GM12878 (cell line): ENCODE results near the gene AJM1.

ENCODE experiments used
- BRCA1 ChIP-seq: IDR thresholded peaks from 2 replicates; pipeline ENCODE4 v1.6.1; 2011; ENCODE audit warnings: low read depth, low read length, improper control_type of control experiment
- CEBPB ChIP-seq, 2 experiments: fragments of 150-350 bp in 1 of 2; IDR thresholded peaks; 2 replicates each; pipeline ENCODE4 v1.6.1; 2012 to 2014; ENCODE audit warnings: low read depth in 2 of 2, low read length in 2 of 2, borderline replicate concordance in 1 of 2, inconsistent platforms in 1 of 2
- EP300 ChIP-seq, 2 experiments: fragments of 150-350 bp in 1 of 2; IDR thresholded peaks; 2 replicates each; pipeline ENCODE4 v1.6.1; 2011 to 2012; ENCODE audit warnings: low read depth in 2 of 2, low read length in 2 of 2, borderline replicate concordance in 1 of 2, improper control_type of control experiment in 1 of 2, inconsistent platforms in 1 of 2; ENCODE audit not compliant: control insufficient read depth in 1 of 2
- POLR2A ChIP-seq: IDR thresholded peaks from 2 replicates; pipeline ENCODE4 v1.6.1; 2011; ENCODE audit warnings: low read depth, mild to moderate bottlenecking, low read length
- POLR2AphosphoS5 ChIP-seq: IDR thresholded peaks from 2 replicates; pipeline ENCODE4 v1.6.1; 2011; ENCODE audit warnings: mild to moderate bottlenecking, low read length, inconsistent platforms
- SMC3 ChIP-seq: IDR thresholded peaks from 2 replicates; pipeline ENCODE4 v1.6.1; 2011; ENCODE audit warnings: low read length, improper control_type of control experiment, borderline replicate concordance
- SP1 ChIP-seq: IDR thresholded peaks from one replicate; pipeline ENCODE4 v1.6.1; 2011; ENCODE audit warnings: low read depth, low read length
- SUZ12 ChIP-seq: fragments of 200-600 bp; sonication (generic); IDR thresholded peaks from one replicate; pipeline ENCODE4 v1.6.1; 2018; ENCODE audit warnings: antibody characterized with exemption, mild to moderate bottlenecking; ENCODE audit not compliant: unreplicated experiment
- TF ChIP-seq, protein P1 (sequence below), 3 experiments: IDR thresholded peaks in 2 of 3; conservative IDR thresholded peaks in 1 of 3; 2 replicates each; pipeline ENCODE4 v1.5.1; 2011; ENCODE audit warnings: low read depth in 3 of 3, low read length in 3 of 3, mild to moderate bottlenecking in 3 of 3, control low read depth in 2 of 3, moderate library complexity in 2 of 3, inconsistent platforms in 1 of 3, mixed read lengths in 1 of 3; ENCODE audit not compliant: control insufficient read depth in 2 of 3, insufficient read depth in 1 of 3; ENCODE audit errors: extremely low read depth in 1 of 3

DNA sequence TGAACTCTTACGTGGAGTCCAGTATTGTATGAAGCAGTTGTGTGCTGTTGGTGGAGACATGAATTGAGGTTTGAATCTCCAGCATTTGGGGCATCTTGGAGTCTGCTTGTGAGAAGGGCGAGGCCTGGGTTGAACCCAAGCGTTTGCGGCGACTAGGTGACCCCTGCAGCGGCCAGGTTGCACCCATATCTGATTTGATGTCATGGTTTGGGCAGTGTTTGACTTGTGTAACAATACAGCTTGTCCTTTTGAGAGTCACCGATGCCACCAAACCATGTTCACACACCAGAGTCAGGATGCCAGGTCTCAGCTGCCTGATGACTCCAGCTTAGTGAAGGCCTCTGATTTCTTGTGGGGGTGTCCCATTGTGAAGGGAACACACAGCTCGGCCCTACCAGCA lies 46.2 kb downstream of the AJM1 start:
- no peak for TF ChIP-seq BRCA1
- TF ChIP-seq, protein P1, sequence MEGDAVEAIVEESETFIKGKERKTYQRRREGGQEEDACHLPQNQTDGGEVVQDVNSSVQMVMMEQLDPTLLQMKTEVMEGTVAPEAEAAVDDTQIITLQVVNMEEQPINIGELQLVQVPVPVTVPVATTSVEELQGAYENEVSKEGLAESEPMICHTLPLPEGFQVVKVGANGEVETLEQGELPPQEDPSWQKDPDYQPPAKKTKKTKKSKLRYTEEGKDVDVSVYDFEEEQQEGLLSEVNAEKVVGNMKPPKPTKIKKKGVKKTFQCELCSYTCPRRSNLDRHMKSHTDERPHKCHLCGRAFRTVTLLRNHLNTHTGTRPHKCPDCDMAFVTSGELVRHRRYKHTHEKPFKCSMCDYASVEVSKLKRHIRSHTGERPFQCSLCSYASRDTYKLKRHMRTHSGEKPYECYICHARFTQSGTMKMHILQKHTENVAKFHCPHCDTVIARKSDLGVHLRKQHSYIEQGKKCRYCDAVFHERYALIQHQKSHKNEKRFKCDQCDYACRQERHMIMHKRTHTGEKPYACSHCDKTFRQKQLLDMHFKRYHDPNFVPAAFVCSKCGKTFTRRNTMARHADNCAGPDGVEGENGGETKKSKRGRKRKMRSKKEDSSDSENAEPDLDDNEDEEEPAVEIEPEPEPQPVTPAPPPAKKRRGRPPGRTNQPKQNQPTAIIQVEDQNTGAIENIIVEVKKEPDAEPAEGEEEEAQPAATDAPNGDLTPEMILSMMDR (IDR thresholded peaks at IDR 0.05 in 2 of 3, conservative IDR thresholded peaks at IDR 0.05 in 1 of 3; ENCODE audit: control insufficient read depth in 2 of 3, extremely low read depth in 1 of 3, insufficient read depth in 1 of 3, low read depth in 3 of 3, low read length in 3 of 3): no peak
- TF ChIP-seq CEBPB (IDR thresholded peaks at IDR 0.05; ENCODE audit: borderline replicate concordance in 1 of 2, low read depth in 2 of 2, low read length in 2 of 2): no peak
- TF ChIP-seq SMC3: no peak
- TF ChIP-seq SP1: no peak
- no peak for TF ChIP-seq POLR2AphosphoS5
- TF ChIP-seq EP300 (IDR thresholded peaks at IDR 0.05; ENCODE audit: borderline replicate concordance in 1 of 2, control insufficient read depth in 1 of 2, low read depth in 2 of 2, low read length in 2 of 2): no peak
- no peak for TF ChIP-seq SUZ12
- TF ChIP-seq POLR2A: no peak
